MM.1S (cell line): ENCODE measurements around the gene CNIH3.

ENCODE experiments used
- DNase-seq: peaks from one replicate; pipeline ENCODE4 v3.0.0-alpha.2; 2015
- H2AFZ ChIP-seq: fragments of 300-600 bp; sonication (generic); 2 replicates; pipeline ENCODE4 v1.6.0; 2016; ENCODE audit warnings: antibody characterized with exemption, low read length
- H3F3A ChIP-seq: fragments of 300-600 bp; sonication (generic); 2 replicates; pipeline ENCODE4 v1.6.1; 2016; ENCODE audit warnings: mild to moderate bottlenecking, antibody characterized with exemption, low read length, moderate library complexity, mixed read lengths; ENCODE audit not compliant: insufficient read depth
- H3K27ac ChIP-seq: fragments of 300-600 bp; sonication (generic); 2 replicates; pipeline ENCODE4 v1.5.1; 2016; ENCODE audit warnings: mild to moderate bottlenecking, low read length
- H3K27me3 ChIP-seq: fragments of 300-600 bp; sonication (generic); replicated peaks from 2 replicates; pipeline ENCODE4 v1.6.0; 2016; ENCODE audit warnings: low read length; ENCODE audit not compliant: insufficient read depth
- H3K36me3 ChIP-seq: fragments of 300-600 bp; sonication (generic); replicated peaks from 2 replicates; pipeline ENCODE4 v1.6.1; 2016; ENCODE audit warnings: mild to moderate bottlenecking, low read length, mixed read lengths; ENCODE audit not compliant: insufficient read depth
- H3K4me1 ChIP-seq: fragments of 300-600 bp; sonication (generic); 2 replicates; pipeline ENCODE4 v1.6.1; 2016; ENCODE audit warnings: low read length, mixed read lengths
- H3K4me2 ChIP-seq: fragments of 300-600 bp; sonication (generic); 2 replicates; pipeline ENCODE4 v1.6.0; 2016; ENCODE audit warnings: low read depth, low read length
- H3K4me3 ChIP-seq: fragments of 300-600 bp; sonication (generic); 2 replicates; pipeline ENCODE4 v1.5.1; 2016; ENCODE audit warnings: low read length, mixed read lengths
- H3K79me2 ChIP-seq: fragments of 300-600 bp; sonication (generic); 2 replicates; pipeline ENCODE4 v1.6.1; 2016; ENCODE audit warnings: mixed run types, low read length, mixed read lengths
- H3K9ac ChIP-seq: fragments of 300-600 bp; sonication (generic); 2 replicates; pipeline ENCODE4 v1.6.1; 2016; ENCODE audit warnings: low read length, mixed read lengths
- H3K9me2 ChIP-seq: fragments of 300-600 bp; sonication (generic); replicated peaks from 2 replicates; pipeline ENCODE4 v1.6.1; 2016; ENCODE audit warnings: mild to moderate bottlenecking, low read length, mixed read lengths; ENCODE audit not compliant: insufficient read depth
- H3K9me3 ChIP-seq: fragments of 300-600 bp; sonication (generic); replicated peaks from 2 replicates; pipeline ENCODE4 v1.6.1; 2016; ENCODE audit warnings: mild to moderate bottlenecking, low read length, mixed read lengths; ENCODE audit not compliant: insufficient read depth
- H4K20me1 ChIP-seq: fragments of 300-600 bp; sonication (generic); 2 replicates; pipeline ENCODE4 v1.6.1; 2016; ENCODE audit warnings: mild to moderate bottlenecking, low read length, moderate library complexity, mixed read lengths; ENCODE audit not compliant: insufficient read depth
- EZH2 ChIP-seq: fragments of 300-600 bp; sonication (generic); optimal IDR thresholded peaks from 2 replicates; pipeline ENCODE3; 2017; ENCODE audit warnings: low read depth, mild to moderate bottlenecking, antibody characterized with exemption, low read length, mixed read lengths
- EZH2phosphoT487 ChIP-seq: fragments of 300-600 bp; sonication (generic); IDR thresholded peaks from 2 replicates; pipeline ENCODE4 v1.6.1; 2018; ENCODE audit warnings: antibody characterized with exemption, low read length
- TF ChIP-seq, protein P1 (sequence below): fragments of 300-600 bp; sonication (generic); IDR thresholded peaks from 2 replicates; pipeline ENCODE4 v1.5.1; 2016; ENCODE audit warnings: antibody characterized with exemption, low read length, mixed read lengths

The CNIH3 gene

DNA sequence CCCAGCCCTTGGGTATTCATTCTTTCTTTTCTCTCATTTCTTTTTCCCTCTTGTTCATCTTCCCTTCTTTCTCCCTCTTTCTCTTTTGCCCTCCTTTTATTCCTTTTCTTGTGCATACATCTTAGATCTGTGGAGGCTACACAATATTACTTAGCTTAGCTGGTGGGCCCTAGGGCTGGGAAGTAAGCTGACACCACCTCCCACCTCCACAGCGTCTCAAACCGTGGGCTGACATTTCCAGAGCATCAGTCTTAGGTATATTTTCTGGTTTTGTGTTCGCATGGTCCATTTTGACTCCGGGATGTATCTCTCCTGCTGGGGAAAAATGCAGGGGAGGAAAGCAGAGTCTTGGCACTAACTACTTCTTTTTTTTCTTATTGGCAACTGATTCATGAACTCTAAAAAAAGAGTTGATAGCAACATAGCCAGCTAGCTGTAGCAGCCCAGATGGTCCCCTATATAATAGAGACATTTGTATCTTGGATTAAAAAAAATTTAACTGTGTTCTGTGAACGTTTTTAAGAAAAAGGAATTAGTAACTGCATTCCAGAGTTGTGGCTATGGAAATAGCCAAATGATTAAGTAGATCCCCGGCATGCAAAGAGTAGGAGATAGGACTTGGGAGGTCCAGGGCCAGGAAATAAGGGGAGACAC lies 15.5 kb downstream of the CNIH3 start:
- no peak for DNase-seq

GRCh38 chr1:224632381-224632871 lies 16.3 kb downstream of the CNIH3 start:
- TF ChIP-seq EZH2, result no peak
- TF ChIP-seq, protein P1, sequence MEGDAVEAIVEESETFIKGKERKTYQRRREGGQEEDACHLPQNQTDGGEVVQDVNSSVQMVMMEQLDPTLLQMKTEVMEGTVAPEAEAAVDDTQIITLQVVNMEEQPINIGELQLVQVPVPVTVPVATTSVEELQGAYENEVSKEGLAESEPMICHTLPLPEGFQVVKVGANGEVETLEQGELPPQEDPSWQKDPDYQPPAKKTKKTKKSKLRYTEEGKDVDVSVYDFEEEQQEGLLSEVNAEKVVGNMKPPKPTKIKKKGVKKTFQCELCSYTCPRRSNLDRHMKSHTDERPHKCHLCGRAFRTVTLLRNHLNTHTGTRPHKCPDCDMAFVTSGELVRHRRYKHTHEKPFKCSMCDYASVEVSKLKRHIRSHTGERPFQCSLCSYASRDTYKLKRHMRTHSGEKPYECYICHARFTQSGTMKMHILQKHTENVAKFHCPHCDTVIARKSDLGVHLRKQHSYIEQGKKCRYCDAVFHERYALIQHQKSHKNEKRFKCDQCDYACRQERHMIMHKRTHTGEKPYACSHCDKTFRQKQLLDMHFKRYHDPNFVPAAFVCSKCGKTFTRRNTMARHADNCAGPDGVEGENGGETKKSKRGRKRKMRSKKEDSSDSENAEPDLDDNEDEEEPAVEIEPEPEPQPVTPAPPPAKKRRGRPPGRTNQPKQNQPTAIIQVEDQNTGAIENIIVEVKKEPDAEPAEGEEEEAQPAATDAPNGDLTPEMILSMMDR, result no peak
- no peak for TF ChIP-seq EZH2phosphoT487
- Histone ChIP-seq H3K9ac (no peak overlapping the region), H3K36me3 (no peaks in the 10 kb centered on the region), H3K27me3 (no peaks in the 10 kb centered on the region), H3K4me1 (0 out of 2 replicates have a peak, but pooled peaks cover 7% of the 10 kb centered on the region), H3K9me3 (no peaks in the 10 kb centered on the region), H4K20me1 (no peaks in the 10 kb centered on the region), H2AFZ (no peak overlapping the region), H3K9me2 (no peaks in the 10 kb centered on the region), H3K4me3 (no peak overlapping the region), H3K4me2 (no peak overlapping the region), H3F3A (no peaks in the 10 kb centered on the region), H3K79me2 (no peaks in the 10 kb centered on the region), H3K27ac (no peak overlapping the region)
- no peak for DNase-seq

More for the DNA sequence above, 15.5 kb downstream of the CNIH3 start:
- no peak overlapping the region for H3K9ac ChIP-seq
- no peaks in the 10 kb centered on the region for H3K27me3 ChIP-seq
- H3K79me2 ChIP-seq, result no peaks in the 10 kb centered on the region
- H3K4me2 ChIP-seq, result no peak overlapping the region
- no peak overlapping the region for H2AFZ ChIP-seq
- H3K9me3 ChIP-seq, result no peaks in the 10 kb centered on the region
- no peaks in the 10 kb centered on the region for H3K36me3 ChIP-seq
- H4K20me1 ChIP-seq, result no peaks in the 10 kb centered on the region
- H3K9me2 ChIP-seq, result no peaks in the 10 kb centered on the region
- TF ChIP-seq, protein P1, result no peak
- TF ChIP-seq EZH2phosphoT487 (no peak), EZH2 (no peak)
- H3K4me1 ChIP-seq, result 0 out of 2 replicates have a peak, but pooled peaks cover 7% of the 10 kb centered on the region
- no peaks in the 10 kb centered on the region for H3F3A ChIP-seq
- no peak overlapping the region for H3K27ac ChIP-seq
- no peak overlapping the region for H3K4me3 ChIP-seq

DNA sequence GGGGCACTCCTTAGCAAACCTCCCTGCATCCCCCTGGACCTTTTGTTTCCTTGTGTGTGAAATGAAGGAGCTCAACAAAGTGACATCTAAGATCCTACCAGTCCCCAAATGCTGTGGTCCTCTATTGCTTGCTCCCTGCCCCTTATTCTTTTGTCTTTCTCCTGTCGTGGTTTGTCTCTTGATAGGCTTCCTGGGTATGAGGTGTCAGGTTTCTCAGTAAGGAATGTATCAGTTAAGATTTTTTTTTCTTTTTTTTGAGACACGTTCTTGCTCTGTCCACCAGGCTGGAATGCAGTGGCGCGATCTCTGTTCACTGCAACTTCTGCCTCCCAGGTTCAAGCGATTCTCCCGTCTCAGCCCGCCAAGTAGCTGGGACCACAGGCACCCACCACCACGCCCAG lies 16.8 kb downstream of the CNIH3 start:
- Histone ChIP-seq H3K79me2 (no peaks in the 10 kb centered on the region), H3K27ac (no peak overlapping the region), H2AFZ (no peak overlapping the region), H4K20me1 (no peaks in the 10 kb centered on the region), H3K9me3 (no peaks in the 10 kb centered on the region), H3K9me2 (no peaks in the 10 kb centered on the region), H3K27me3 (no peaks in the 10 kb centered on the region), H3K4me3 (no peak overlapping the region), H3K4me2 (no peak overlapping the region), H3K4me1 (0 out of 2 replicates have a peak, but pooled peaks cover 7% of the 10 kb centered on the region), H3K36me3 (no peaks in the 10 kb centered on the region), H3F3A (no peaks in the 10 kb centered on the region), H3K9ac (no peak overlapping the region)
- DNase-seq, result no peak
- TF ChIP-seq EZH2, result no peak
- TF ChIP-seq EZH2phosphoT487, result no peak
- TF ChIP-seq, protein P1, result no peak
